ENCODE data around the gene MLLT3.

MLLT3 gene

DNA sequence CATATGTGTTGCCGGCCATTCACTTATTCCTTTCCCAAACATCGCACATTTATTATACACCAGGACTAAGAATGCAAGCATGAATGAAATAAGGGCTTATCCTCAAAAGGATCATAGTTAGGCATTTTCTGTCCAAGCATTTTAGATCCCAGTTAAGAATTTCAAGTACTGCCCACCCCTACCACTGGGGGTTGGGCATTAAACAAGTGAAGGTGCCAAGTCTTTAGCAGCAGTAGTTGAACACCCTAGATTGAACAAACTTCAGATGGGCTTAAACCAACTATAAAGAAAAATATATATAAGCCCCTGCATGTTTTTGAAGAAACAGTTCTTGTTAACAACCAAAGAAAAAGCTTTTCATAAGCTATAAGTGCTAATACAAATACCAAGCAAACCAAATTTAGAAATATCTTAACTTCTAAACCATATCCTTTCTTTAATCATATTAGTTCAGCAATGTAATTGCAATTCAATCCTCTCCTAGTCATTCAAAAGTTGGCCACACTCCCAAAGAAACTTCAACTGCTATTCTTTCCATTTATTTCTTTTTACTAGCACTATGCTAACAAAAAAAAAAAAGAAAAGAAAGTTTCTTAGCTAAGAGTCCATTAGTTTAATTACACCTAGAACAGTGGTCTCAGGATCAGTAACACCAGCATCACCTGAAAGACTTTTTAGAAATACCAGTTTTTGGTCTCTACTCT is 149.8 kb downstream of the MLLT3 start:
- DNase-seq: no peak

DNA sequence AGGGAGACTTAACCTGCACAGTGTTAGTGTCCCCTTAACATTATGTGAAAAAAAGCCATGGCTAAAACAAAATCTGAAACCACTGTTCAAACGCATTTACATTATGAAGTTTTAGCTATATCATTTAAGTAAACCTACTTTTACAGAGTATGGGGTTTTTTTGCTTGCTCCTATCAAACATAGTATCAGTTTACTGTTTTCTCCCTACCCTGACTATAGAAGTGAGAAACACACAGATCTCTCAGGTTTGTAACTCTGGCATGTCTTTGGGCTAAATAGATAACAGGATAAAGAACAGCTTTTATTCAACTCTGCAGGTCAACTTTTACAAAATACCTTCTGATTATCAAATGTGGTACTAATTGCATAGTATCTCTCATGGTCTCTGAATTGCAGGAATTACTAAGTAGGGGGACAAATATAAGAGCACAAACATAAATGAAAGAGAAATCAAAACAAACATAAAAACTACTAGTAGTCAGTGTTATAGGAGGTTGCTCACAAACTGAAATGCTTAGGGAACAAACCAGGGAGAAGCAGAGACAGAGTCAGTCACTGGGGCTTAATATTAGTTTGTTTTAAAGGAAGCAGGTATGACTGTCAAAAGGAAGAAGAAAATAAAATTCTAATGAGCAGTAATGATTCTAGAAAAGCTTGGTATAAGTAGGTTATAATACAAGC is 155.8 kb downstream of the MLLT3 start:
- DNase-seq: no peak

DNA sequence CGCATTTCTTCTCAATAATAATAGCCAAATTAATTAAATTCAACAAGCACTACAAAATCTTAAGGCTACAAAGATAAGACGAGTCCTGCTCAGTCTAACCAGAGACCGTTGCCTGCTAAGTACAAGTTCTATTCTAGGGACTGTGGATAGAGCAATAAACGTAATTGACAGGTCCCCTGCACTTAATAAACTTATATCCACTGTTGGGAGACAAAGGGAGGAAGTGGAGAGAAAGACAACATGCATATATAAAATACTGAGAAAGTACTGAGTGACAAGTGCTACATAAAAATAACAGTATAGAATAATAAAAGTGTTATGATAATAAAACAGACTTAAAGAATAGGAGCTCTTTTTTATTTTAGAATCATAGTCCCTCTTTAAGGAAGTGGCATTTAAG is 158.1 kb downstream of the MLLT3 start:
- DNase-seq: no peak

DNA sequence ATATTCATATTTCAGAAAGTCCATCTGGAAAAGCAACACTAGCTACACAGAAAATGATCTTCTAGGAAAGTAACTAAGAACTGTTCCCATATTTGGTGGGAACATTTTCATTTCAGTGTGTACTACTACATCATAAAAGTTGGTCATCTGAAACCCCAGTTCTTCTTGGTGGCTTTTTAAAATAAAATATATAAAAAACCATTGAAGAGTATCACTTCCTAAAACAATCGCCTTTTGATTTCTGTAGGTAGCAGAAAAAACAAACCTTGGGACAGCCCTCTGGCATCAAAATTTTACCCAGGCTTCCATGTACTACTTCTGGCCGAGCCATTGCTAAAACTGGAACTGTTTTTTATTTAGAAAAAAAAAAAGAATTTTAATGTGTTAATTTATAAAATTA is 158.5 kb downstream of the MLLT3 start:
- DNase-seq: no peak

DNA sequence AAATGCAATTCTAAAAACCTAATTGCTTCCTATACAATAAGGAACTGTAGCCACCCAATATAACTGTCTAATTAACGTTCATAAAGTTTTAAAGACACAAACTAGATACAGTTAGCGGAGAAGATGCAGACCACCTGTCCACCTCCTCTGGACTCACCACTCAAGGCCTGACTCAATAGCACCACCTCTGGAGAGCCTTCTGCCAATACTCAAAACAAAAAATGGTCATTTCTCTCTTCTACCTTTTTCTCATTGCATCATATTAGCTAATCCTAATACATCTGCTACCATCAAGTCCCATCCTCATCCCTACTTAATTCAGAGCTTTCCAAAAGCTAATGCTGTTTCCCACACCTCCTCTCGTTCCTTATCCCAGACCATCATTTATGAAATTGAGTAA is 159.9 kb downstream of the MLLT3 start:
- DNase-seq: peak; percentile 18

DNA sequence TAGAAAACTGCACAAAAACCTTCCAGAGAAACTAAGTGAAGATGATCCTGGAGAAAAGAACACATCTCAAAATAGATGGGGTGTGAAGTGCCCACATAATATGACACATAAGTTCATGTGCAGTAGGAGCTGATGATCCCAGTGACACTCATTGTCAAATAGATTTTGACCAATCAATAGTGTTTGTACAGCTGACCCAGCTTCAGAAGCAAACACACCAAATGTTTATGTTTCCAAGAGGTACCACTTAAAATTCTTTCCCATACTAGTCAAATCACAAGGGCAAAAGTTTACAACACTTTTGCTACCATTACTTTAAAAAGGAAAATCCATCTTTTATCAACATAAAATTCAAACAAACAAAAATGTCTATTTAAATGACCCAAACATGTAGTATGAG is 175.0 kb downstream of the MLLT3 start:
- DNase-seq: peak; percentile 12

DNA sequence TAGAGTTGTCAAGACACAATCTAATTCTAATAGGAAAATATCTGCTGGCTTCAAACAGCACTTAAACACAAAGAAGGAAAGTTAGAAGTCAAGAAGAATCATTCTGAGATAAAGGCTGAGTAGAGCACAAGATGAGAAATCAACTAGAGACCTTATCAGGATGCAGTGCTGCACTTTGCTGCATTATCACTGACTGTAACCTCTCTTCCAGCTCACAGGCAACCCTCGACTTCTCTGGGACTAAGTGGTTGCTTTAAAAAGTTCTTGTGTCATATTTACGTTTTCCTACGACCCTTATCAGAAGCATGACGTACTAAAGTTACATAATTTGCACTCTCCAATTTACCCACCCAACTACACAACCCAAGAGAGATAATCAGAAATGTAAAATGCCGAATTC is 176.1 kb downstream of the MLLT3 start:
- no peak for DNase-seq

DNA sequence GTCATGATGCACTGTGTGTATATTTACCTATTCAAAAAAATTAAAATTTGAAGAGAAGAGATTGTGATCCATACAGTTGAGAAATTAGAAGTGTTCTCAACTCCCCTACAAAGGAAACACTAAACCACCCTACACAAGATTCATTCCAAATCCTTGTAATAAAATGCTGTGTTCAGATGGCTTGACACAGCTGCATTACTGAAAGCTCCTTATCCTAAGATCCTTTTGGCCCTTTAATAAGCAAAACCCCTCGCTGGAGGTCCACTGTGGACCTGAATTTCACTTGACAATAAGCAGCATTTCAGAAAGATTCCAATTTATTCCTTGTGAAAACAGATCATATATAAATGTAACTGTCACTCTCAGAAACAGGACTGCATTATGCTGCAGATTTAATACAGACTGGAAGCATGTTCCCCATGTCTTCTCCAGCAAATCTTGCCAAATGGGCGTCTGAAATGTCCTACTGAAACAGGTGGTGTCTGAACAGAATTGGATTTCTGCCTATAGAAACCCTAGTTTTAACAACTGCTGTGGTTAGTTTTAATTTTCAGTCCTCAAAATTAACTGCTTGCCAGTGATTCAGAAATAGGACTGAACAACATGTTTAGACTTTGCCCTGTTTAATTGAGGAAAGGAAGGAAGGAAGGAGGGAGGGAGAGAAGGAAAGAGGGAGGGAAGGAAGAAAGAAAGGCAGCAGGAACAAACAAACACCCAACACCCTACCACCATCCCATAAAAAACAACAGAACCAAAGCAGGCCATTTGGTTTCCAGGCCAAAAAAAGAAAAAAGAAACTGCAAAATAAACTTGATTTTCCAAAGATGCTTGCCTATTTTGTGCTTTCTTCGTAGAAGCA is 179.6 kb downstream of the MLLT3 start:
- no peak for DNase-seq

DNA sequence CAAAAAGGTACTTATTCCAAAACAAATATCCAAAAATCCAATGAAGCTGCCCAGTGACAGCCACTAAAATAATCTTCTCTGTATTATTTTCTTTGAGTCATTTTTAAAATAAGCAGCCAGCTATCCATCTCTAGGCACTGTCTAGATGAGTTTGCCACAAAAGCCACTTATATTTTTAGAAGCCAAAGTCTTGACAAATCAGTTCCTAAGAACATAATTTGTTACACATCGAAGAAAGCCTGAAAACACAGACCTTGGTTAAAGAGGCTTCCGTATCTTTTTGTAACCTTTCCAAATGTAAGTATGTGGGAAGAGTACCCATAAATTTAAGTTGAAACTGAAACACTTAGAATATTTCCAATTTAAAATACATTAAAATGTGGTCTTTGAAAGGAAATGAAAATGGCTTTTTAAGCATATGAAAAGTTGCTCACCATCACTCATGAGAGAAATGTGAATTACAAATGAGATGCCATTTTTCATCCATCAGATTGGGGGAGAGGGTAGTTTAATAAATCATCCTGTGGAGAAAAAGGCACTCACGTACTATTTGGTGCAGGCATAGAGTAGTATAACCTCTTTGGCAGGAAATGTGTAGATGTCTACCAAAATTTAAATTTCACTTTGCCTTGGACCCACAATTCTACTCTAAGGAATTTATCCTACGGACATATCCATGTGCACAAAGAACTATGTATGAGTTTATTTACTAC is 180.4 kb downstream of the MLLT3 start:
- no peak for DNase-seq

DNA sequence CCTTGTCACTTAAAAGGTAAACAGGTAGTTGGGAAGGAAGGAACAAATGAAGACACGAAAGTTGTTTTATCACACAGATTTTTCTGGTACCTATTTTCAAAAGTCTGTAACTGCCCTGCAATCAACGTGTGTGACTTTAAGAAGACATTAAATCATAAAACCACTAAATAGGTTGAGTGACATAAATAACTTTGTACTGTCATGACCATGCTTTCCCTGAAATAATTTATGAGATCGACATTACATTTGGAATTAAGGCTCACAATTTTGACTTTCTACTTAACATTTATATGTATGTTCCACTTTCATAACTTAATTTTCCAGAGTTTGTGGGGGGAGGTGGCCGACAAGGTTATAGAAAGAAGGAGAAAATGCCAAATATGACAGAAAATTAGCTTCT is 181.1 kb downstream of the MLLT3 start:
- DNase-seq: no peak

DNA sequence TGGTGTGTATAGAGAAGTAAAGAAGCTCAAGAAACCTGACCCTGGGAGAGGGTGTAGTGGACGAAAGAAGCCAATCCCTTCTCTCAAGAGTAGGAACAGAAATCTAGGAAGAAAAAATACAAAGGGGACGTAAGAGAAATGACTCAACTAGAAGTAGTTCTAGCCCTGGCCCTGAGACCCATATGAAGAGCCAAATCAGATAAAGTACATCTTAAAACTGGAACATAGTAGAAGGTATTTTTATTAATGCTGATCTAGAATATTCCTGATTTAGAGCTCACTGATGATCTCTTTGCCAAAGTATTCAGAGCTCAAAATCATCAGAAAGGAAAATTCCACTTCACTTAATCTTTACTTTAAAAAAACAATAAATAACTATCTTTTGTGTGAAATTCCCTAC is 184.8 kb downstream of the MLLT3 start:
- DNase-seq: no peak

DNA sequence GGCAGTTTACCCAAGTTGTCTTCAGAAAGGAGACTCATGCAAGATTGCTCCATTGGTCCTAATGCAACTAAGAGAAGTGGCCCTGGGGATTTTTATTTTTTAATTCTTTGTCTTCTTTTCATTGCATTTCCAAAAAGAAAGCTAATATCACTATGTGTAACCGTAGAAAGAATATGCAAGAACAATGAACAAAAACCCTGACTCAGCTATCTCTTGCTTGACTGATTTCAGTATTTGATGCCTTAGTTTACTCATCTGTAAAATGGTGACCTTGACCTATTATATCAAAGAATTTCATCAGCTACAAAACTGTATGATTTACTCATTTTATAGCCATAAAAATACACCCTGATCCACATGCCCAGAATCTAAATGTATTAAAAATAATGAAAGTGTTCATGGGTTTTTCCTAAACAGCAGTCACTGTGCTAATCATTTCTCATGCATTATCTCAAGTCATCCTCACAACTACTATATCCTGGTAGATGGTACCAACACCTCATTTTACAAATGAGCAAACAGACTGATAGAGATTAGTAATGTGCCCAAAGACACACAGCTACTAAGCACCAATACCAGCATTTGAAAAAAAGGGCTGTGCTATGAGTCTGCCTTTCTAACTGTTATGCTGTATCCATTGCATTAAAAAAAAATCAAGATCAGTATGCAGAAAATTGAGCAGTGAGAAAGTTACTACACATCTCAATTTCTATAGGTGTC is 185.7 kb downstream of the MLLT3 start:
- DNase-seq: no peak

DNA sequence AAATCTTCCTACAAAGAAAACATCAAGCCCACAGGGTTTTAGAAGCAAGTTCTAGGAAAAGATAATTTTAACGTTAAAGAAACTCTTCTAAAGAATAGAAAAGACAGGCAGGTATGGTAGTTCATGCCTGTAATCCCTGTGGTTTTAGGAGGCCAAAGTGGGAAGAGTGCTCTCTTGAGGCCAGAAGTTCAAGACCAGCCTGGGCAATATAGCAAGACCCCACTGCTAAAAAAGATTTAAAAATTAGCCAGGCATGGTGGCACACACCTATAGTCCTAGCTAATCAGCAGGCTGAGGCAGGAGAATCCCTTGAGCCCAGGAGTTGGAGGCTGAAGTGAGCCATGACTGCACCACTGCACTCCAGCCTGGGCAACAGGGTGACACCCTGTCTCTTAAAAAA is 193.3 kb downstream of the MLLT3 start:
- no peak for DNase-seq

DNA sequence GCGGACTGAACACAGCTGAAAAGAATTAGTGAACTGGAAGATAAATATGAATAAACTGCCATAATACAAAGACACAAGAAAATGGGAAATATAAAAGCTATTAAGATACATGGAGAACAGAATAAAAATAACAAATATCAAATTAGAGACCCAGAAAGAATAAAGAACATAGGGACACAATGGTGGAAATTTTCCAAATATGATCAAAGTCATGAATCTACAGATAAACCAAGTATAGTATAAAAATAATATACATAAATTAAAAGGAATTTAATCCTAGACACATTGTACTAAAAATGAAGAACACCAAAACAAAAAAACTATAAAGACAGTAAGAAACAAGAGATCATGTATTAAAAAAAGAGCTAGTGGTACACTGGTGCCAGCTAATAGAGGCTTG is 194.9 kb downstream of the MLLT3 start:
- no peak for DNase-seq

DNA sequence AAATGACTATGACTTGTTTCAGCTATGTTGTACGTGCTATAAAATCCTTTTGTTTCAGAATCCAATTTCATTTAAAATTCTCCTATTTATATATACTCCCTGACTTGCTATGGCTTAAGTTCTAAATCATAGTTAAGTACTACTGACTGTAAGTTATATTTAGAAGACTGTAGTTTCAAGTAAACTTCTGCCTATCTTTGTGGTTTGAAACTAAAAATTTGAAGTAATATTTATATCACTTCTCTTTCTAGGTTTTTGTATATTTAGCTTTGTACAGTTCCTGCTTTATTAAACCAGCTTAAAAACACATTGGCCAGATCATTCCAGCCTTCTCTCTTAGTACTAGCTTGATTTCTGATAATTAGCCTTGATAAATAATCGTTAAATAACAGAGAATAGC is 196.3 kb downstream of the MLLT3 start:
- DNase-seq: no peak

DNA sequence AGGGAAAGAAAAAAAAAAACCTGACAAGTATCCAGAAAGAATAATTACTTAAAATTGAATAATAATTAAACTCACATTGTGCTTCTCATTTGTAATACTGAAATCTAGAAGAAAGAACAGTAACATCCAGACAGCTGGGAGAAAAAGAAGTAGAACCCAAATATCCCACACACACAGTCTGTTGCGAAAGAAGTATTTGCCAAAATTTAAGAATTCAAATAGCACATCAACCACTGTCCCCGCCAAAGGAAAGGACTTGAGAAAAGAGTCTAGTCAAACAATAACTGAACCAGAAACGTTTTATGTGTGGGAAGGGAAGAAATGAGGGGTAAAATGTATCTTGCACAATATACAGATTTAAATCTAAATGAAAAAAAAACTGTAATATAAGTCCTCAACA is 202.8 kb downstream of the MLLT3 start:
- DNase-seq: no peak

DNA sequence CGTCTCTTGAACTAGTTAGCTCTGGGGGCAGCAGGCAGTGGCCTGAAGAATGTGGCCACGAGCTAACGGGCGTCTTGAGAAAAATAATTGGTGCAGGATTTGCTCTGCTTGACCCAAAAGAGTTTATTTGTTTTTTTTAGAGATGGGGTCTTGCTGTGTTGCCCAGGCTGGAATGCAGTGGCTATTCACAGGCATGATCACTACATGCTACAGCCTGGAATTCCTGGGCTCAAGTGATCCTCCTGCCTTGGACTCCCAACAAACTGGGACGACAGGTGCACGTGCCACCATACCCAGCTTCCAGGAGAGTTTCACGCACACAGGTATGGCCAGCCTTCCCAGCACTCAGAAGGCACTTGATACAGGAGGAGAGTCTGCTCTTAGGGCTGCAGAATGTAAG is 203.8 kb downstream of the MLLT3 start:
- no peak for DNase-seq

DNA sequence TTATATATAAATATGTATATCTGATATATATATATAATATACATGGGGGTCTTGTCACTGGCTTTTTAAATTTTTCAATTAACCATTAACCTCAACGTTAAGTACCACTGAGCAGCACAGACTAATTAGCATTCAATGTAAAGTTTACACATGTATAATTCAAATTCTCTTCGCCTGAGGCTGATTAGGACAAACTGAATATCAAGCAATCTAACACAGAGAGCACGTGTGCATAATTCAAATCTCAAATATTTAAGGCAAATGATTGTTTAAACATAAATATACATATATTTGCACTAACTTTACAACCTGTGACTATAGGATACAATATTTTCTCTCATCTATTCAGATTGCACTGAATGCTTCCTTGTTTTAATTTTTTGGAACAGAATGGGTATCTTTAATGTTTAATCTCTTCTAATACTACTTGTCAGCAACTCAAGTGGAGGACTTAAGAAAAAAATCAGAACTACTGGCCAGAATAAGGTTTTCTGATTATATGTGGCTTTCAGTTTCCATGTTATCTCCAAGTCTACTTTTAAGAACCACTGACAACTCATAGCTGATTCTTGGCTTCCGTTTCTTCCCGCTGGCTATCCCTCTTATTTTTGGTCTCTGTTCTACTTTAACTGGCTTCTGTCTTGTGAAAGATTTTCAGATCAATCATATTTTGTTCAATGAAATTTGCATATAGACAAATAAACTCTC is 204.8 kb downstream of the MLLT3 start:
- DNase-seq: peak; percentile 86

DNA sequence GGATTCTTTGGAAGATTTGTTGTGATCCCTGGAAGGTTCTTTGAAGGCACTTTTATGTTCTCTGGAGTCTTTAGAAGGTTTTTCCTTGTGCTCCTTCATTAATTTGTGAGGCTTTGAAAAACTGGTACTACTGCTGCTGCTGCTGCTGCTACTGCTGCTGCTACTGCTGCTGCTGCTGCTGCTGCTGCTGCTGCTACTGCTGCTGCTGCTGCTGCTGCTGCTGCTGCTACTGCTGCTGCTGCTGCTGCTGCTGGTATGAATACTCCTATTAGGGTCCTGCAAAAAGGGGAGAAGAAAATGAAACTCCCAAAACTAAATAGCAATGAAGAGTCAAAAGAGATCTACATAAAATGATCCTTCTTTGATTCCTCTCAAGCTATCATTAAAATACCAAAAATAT is 208.1 kb downstream of the MLLT3 start:
- no peak for DNase-seq

DNA sequence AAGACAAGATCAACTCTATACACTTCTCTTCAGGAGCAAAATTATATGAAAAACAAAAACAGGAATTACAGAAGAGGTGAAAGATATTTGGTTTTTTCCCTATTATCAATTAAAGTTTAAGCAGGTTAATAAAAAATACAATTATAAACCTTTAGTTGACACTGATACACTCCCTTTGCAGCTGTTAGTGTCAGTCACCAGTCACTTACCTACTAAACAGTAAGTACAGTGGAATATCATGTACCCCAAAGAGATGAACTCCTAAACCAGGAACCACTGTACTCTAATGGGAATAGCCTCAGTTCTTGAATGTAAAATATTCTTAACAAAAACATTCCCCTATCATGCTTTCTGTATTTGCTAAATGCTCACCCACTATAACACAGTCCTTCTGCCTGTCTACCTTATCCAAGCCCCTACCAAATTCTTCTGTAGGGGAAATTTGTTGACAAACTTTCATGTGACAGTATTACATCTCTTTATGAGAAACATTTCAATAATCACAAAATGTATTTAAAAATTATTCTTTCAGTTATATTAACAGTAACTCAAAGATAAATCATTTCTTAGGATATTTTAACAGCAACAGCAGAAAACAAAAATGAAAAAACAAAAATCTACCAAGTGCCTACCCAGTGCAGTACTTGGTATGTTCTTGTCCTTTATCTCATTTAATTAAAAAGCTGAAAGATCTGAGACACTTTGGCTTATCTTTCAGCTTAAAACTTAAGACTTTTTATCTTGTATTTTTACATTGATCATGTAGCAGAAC is 212.8 kb downstream of the MLLT3 start:
- DNase-seq: no peak

DNA sequence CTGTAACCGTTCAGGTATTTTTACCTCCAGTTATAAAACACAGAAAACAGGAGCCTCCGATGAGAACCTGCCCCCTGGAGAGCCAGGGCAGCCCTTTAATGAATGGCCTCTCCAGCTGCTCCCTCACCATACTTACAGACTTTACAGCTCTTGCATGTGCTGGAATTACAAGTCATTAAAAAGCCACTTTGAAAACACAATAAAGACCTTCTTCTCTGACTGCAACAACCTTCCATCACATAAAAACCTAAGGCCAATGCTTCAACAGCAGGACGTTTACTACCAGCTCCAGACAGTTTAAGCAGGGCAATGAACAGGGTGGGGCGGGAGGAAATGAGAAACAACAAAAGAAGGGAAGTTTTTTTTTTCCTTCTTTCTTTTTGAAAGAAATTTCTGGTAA is 213.8 kb downstream of the MLLT3 start:
- DNase-seq: peak; percentile 64

Measured in NCI-H69 (cell line).